ENCODE measurements around the gene CDH23. TPM values are rescaled to one million over a fixed set of nuclear protein-coding genes. Genes with fewer than 3 reads are reported as not detected.

CDH23 gene
- total and polyA plus RNA-seq, 2 donors from 2014 or later, result 1.1 to 6.4 TPM

DNA sequence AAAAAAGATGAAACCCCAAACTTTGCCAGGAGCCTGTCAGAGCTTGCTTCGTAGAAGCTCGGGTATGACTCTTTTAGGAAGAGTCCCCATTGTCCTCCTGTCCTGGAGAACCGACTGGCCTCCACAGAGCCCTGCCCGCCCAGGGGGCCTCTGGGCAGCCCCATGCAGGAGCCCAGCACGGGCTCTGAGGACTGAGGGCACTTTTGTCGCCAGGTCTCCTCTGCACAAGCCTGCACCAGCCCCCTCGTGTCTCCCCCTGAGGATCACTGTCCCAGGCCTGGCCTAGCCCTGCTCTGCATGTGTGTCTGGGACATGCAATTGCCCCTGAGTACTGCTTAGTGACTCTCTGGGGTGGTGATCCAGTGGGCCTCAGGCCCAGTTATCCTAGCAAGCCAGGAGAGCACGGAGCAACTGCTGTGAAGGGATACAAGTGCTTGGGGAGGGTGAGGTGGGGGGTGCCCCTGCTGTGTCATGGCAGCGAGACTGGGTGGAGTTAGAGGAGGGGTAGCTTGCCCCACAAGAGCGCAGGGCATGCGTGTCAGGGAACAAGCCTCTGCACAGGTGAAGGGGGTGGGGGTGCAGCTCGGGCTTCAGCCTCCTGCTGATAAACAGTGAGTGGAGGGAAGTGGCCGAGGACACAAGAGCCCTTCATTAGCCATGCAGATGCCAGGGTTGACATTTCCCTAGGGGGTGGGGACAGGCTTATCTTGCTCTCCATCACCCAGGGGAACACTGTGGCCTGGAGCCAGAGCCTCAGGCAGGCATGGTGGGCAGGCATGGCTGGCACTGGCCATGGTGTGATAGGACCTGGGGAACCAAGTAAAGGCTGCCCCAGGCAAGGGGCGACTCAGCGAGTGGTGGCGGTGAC, 179.4 kb downstream of the CDH23 start:
- no peaks in the 10 kb centered on the region for H3K4me1 ChIP-seq (ENCODE audit: control insufficient read depth in 2 of 3, insufficient read depth in 2 of 3, low read depth in 1 of 3, low read length in 3 of 3)
- no peak overlapping the region for H3K4me3 ChIP-seq (ENCODE audit: low read length in 3 of 3)
- DNase-seq (peak in 1 of 5 donors; percentile 59), FAIRE-seq (no peak)
- no peaks in the 10 kb centered on the region for H3K36me3 ChIP-seq (ENCODE audit: control insufficient read depth in 2 of 3, insufficient read depth in 3 of 3, low read length in 3 of 3)
- intact Hi-C loops (cut with DNase I), result no loop called here
- TF ChIP-seq, protein P1, sequence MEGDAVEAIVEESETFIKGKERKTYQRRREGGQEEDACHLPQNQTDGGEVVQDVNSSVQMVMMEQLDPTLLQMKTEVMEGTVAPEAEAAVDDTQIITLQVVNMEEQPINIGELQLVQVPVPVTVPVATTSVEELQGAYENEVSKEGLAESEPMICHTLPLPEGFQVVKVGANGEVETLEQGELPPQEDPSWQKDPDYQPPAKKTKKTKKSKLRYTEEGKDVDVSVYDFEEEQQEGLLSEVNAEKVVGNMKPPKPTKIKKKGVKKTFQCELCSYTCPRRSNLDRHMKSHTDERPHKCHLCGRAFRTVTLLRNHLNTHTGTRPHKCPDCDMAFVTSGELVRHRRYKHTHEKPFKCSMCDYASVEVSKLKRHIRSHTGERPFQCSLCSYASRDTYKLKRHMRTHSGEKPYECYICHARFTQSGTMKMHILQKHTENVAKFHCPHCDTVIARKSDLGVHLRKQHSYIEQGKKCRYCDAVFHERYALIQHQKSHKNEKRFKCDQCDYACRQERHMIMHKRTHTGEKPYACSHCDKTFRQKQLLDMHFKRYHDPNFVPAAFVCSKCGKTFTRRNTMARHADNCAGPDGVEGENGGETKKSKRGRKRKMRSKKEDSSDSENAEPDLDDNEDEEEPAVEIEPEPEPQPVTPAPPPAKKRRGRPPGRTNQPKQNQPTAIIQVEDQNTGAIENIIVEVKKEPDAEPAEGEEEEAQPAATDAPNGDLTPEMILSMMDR (IDR thresholded peaks at IDR 0.05; ENCODE audit: borderline replicate concordance, extremely low read depth, insufficient read depth), result no peak
- H3K9ac ChIP-seq (ENCODE audit: low read length in 3 of 3), result no peak overlapping the region
- no peak overlapping the region for H3K27ac ChIP-seq (ENCODE audit: low read depth in 2 of 2, low read length in 2 of 2)
- no peaks in the 10 kb centered on the region for H3K27me3 ChIP-seq (ENCODE audit: control insufficient read depth, insufficient read depth, low read length)
- H3K9me3 ChIP-seq (ENCODE audit: control insufficient read depth in 2 of 3, insufficient read depth in 1 of 3, low read length in 3 of 3), result no peaks in the 10 kb centered on the region

DNA sequence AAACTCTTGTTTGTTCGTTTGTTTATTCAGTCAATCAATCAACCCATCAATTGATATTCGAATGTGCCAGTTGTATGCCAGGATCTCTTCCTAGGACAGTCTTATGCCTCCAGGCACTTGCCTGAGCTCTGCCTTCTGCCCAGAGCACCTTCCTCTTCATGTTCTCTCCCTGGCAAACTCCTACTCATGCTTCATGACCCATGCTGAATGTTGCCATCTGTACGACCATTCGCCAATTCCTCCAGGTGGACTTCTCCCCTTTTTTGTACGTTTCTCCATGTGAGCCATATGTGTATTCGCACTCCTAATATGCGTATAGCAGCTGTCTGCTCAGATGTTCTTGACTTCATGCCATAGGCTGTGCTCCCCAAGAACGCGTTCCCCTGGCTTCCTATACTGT, 180.1 kb downstream of the CDH23 start:
- Histone ChIP-seq H3K4me3 (ENCODE audit: low read length in 3 of 3) (no peak overlapping the region), H3K27ac (ENCODE audit: low read depth in 2 of 2, low read length in 2 of 2) (no peak overlapping the region), H3K36me3 (ENCODE audit: control insufficient read depth in 2 of 3, insufficient read depth in 3 of 3, low read length in 3 of 3) (no peaks in the 10 kb centered on the region), H3K4me1 (ENCODE audit: control insufficient read depth in 2 of 3, insufficient read depth in 2 of 3, low read depth in 1 of 3, low read length in 3 of 3) (no peaks in the 10 kb centered on the region), H3K9ac (ENCODE audit: low read length in 3 of 3) (no peak overlapping the region), H3K9me3 (ENCODE audit: control insufficient read depth in 2 of 3, insufficient read depth in 1 of 3, low read length in 3 of 3) (no peaks in the 10 kb centered on the region), H3K27me3 (ENCODE audit: control insufficient read depth, insufficient read depth, low read length) (no peaks in the 10 kb centered on the region)
- TF ChIP-seq, protein P1 (IDR thresholded peaks at IDR 0.05; ENCODE audit: borderline replicate concordance, extremely low read depth, insufficient read depth), result no peak
- FAIRE-seq, result no peak
- no peak for DNase-seq
- intact Hi-C loops (cut with DNase I), result no loop called here

DNA sequence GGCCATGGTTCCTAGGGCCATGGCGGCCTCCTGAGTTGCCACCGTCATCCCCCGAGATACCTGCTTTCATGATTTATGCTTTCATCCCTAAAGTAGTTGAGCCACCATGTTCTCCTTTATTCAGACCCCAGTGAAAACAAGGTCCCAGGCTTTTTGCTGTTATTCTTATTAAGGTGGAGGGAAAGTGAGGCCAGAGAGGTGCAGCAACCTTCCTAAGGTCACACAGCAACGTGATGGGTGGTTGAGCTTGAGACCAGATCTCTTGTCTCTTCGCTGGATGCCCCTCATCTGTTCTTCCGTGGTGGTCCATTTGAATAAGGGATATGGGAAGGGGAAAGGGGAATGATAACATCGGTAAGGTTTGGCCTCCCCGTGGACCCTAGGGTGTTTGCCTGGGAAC, 180.6 kb downstream of the CDH23 start:
- no peaks in the 10 kb centered on the region for H3K9me3 ChIP-seq (ENCODE audit: control insufficient read depth in 2 of 3, insufficient read depth in 1 of 3, low read length in 3 of 3)
- H3K4me3 ChIP-seq (ENCODE audit: low read length in 3 of 3), result no peak overlapping the region
- no peak overlapping the region for H3K27ac ChIP-seq (ENCODE audit: low read depth in 2 of 2, low read length in 2 of 2)
- DNase-seq (no peak), FAIRE-seq (no peak)
- H3K27me3 ChIP-seq (ENCODE audit: control insufficient read depth, insufficient read depth, low read length), result no peaks in the 10 kb centered on the region
- no peaks in the 10 kb centered on the region for H3K4me1 ChIP-seq (ENCODE audit: control insufficient read depth in 2 of 3, insufficient read depth in 2 of 3, low read depth in 1 of 3, low read length in 3 of 3)
- H3K36me3 ChIP-seq (ENCODE audit: control insufficient read depth in 2 of 3, insufficient read depth in 3 of 3, low read length in 3 of 3), result no peaks in the 10 kb centered on the region
- intact Hi-C loops (cut with DNase I), result no loop called here
- TF ChIP-seq, protein P1 (IDR thresholded peaks at IDR 0.05; ENCODE audit: borderline replicate concordance, extremely low read depth, insufficient read depth), result no peak
- H3K9ac ChIP-seq (ENCODE audit: low read length in 3 of 3), result no peak overlapping the region

Data from kidney (tissue), 14 donors.